Hindlimb muscle (tissue), 1 donor: Measurements from ENCODE around the gene TRERF1. TPM values are rescaled to one million over a fixed set of nuclear protein-coding genes. Genes with fewer than 3 reads are reported as not detected.

Source experiments
- DNase-seq: peaks from one replicate; pipeline ENCODE4 v3.0.0-alpha.2; 2013
- polyA plus RNA-seq: library from polyadenylated mRNA; unstranded; fragments of 120-200 nt; gene quantifications from one replicate; pipeline ENCODE4 v1.2.1, GENCODE V29; 2013; ENCODE audit not compliant: insufficient read length

The TRERF1 gene
- polyA plus RNA-seq, 1 donor: 9.2 TPM

GRCh38 chr6:42419490-42420280 is 32.0 kb downstream of the TRERF1 start:
- no peak for DNase-seq

DNA sequence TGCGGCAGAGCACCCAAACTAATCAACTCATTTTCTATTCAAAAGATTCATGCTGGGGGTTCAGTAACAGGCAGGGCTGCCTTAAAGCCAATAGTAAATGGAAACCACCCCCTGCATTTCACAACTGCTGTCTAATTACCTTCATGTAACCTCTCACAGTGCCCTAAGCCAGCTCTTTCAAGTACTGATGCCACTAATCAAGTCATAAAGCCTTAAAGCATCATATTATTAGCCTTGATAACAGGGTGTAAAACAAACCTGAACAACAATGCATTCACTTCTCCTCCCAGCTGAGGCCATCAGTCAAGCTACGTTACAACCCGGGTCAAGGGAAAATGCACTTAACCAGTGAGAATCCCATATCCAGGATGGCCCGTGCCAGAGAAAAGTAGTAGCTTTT is 33.0 kb downstream of the TRERF1 start:
- DNase-seq: no peak

GRCh38 chr6:42417641-42418112 is 34.0 kb downstream of the TRERF1 start:
- DNase-seq: no peak

DNA sequence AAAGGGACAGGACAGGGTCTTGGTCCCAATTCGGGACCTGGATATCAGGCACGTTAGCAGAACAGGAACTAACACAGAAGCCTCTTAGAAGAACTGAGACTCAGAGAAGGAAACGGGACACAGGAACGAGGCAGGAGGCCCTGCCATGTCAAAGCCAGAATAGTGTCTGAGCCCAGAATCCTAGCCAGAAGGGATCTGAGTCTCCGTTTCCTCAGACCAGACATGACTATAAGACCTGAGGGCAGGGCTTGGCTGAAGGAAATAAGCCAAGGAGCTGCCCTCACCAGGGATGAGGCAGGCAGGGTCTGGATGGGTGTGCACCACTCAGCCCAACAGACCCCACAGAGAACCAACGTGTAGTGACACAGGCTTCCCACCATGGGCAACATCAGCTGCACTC is 40.3 kb downstream of the TRERF1 start:
- DNase-seq: no peak

GRCh38 chr6:42410861-42411260 is 40.9 kb downstream of the TRERF1 start:
- no peak for DNase-seq

GRCh38 chr6:42409581-42409980 is 42.1 kb downstream of the TRERF1 start:
- no peak for DNase-seq

GRCh38 chr6:42407379-42407778 is 44.3 kb downstream of the TRERF1 start:
- no peak for DNase-seq

DNA sequence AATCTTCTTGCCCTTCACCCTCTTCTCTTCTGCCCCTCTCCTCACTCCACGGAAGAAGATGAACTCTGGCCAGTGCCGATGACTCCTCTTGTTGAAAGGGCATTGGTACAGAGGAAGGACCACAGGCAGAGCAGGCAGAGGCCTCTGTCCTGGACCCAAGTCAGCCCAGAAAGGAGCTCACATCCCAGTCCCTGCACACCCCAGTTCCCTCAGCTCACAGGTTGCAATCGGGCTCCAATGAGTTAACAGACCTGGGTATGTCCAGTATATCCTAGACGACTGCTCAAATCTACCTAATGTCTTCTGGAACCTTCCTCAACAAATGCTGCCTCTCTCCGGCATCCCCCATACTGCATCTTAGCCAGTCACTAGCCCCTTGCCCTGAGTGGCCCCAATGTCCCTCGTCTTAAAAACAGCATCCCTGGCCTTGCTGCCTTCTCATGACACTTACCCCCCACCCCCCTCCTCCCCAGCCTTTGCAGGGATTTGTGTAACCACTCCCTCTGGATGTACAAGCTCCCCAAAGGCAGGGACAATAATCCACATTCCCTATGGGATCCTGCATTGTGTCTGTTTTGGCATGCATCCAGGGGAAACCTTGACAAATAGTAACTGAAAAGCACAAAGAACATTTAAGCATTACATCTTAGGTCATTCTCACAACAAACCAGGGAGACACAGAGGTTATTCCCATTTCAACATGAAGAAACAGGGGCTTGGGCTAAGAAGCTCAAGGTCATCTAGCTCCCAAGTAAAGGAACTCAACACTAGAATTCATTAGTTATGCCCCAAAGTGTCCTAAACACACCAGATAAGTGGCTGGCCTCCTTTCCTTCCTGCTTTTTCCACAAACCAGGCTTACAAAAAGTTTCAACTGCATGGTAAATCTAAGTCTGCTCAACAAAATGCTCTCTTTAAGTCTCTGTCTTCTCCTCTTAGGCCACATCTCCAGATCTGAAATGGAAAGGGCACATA is 45.1 kb downstream of the TRERF1 start:
- no peak for DNase-seq

GRCh38 chr6:42405021-42405420 is 46.7 kb downstream of the TRERF1 start:
- peak; percentile 53 for DNase-seq

GRCh38 chr6:42404484-42404883 is 47.2 kb downstream of the TRERF1 start:
- DNase-seq: no peak

- DNase-seq: no peak
Observed at GRCh38 chr6:42403831-42404230, 47.9 kb downstream of the TRERF1 start.

DNA sequence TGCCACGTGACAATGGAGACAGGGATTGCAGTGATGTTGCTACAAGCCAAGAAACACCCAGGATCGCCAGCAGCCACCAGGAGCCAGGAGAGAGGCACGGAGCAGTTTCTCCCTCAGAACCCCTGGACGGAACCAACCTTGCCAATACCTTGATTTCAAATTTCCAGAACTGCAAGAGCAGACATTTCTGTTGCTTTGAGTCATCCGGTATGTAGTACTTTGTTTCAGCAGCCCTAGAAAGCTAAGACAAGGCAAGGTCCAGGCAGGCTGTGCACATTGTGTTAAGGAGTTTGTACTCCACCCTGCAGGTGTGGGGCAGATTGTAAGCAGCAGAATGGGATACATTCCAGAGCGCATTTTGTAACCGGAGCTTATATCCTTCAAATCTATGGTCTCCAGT is 48.3 kb downstream of the TRERF1 start:
- peak; percentile 25 for DNase-seq

GRCh38 chr6:42402184-42402583 is 49.5 kb downstream of the TRERF1 start:
- no peak for DNase-seq

- DNase-seq: no peak
Observed at GRCh38 chr6:42401613-42401951, 50.1 kb downstream of the TRERF1 start.

DNA sequence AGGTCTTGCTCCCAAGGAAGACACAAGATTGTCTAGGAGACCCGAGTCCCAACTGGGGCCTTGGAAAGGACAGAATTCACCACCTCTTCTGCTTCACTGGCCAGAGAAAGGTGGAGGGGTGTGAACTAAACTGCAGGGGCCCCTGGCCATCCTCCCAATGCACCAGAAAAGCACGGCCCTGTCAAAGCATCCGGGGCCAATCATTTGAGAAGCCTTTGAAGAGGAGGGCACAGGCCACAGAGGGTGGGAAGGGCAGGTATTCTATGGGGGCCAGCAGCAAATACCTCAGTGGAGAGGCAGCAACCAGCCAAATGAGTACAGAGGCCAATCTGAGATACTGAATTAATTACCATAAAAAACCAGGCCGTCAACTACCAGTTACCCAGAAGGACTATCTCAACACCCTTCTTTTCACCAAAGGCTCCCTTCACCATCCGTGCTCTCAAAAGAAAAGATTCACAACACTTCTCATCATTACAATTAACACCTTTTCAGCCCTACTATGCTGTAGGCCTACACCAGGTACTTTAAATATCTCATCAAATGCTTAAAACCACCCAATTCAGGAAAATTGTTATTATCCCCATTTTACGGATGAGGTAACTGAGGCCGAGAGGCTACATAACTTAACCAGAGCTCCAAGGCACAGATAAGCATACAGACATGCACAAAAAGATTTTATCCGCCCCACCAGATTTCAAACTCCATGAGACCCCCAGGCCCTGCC is 50.7 kb downstream of the TRERF1 start:
- no peak for DNase-seq

- DNase-seq: no peak
Observed at GRCh38 chr6:42400061-42400760, 51.5 kb downstream of the TRERF1 start.

- no peak for DNase-seq
Observed at GRCh38 chr6:42396720-42397119, 55.0 kb downstream of the TRERF1 start.

DNA sequence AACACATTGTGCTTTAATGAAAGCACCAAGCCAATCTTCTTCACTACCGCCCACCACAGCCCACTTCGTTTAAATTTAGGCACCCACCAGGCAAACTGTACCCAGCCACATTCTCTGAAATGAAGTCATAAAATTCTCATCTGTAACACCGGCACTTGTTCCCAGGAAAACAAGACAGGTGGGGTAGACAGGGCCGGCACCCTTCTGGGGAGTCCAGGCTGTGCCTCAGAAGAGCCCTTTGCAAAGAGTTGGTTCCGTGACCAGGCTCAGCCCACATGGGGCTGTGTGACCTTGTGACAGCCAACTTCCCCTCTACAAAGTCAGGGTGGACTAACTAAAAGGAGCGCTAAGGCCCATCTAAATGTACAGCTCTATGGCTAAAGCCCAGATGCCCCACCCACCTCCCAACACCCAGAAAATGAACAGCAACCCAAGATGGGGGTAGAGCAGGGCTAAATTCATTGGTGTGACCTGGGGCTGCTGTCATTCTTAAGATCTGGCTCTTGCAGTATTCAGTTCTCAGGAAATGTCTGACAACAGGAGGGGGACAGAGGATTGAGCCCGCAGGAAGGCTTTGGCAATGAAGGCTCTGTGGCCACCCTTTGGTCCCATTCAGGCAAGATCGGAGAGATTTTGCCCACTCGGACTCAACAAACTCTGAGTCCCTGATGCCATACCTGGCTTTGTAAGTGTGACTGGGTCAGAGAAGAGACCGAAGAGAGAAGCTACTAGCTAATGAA is 56.7 kb downstream of the TRERF1 start:
- DNase-seq: no peak

- no peak for DNase-seq
Observed at GRCh38 chr6:42394151-42394550, 57.6 kb downstream of the TRERF1 start.

DNA sequence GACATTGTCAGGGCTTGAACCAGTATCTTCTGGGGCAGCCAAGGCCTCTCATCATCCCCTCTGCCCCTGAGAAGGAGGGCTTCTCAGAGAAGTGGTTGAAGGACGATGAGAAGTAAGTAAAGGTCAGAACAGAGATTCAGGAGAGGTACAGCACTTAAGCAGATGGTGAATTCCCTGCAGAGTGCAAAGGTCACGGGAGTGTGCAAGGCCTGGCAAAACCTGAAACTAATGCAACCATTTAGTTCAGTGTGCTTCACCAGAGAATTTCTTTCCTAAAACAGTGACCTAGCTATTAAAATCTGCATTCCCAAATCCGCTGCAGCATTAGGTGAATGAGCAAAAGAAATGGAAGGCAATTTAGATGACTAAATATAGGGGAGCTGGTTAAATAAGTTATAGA is 58.4 kb downstream of the TRERF1 start:
- no peak for DNase-seq

GRCh38 chr6:42392833-42393232 is 58.9 kb downstream of the TRERF1 start:
- DNase-seq: no peak

GRCh38 chr6:42391441-42391840 is 60.3 kb downstream of the TRERF1 start:
- DNase-seq: no peak
